Lower leg skin (tissue), 3 donors: ENCODE results near the gene FXYD5.

Source experiments
- POLR2A ChIP-seq, 2 donors: fragments of 450-650 bp; IDR thresholded peaks; one replicate each; pipeline ENCODE4 v1.6.1; 2016 to 2017; ENCODE audit warnings: antibody characterized with exemption in 2 of 2, mild to moderate bottlenecking in 1 of 2, moderate library complexity in 1 of 2
- TF ChIP-seq, protein P1 (sequence below), 3 donors: fragments of 450-650 bp; IDR thresholded peaks; one replicate each; pipeline ENCODE4 v1.5.1; 2016; ENCODE audit warnings: antibody characterized with exemption in 3 of 3, mild to moderate bottlenecking in 3 of 3, moderate library complexity in 2 of 3

DNA sequence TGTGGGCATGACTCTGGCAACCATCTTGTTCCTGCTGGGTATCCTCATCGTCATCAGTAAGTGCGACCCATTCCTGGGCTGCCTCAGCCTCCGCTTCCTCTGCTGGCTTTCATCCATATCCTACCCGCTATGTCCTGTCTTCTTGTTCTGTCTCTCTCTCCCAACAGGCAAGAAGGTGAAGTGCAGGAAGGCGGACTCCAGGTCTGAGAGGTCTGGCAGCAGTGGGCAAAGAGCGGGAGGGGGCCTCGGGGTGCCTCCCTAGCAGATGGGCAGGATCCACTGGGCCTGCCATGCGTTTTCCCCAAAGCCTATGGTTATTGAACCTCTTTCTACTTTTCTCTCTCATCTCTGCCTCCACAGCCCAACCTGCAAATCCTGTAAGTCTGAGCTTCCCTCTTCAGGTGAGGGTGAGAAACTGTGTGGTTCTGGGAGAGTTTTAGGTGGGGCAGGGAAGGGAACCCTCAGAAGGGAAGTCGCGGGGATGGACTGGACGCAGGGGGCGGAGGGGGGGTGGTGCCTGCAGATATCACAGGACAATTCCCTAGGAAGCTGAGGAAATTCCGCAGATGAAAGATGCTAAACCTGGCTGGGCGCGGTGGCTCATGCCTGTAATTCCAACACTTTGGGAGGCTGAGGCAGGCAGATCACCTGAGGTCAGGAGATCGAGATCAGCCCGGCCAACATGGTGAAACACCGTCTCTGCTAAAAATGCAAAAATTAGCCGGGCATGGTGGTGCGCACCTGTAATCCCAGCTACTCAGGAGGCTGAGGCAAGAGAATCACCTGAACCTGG, 3.1 kb upstream of the FXYD5 start:
- TF ChIP-seq, protein P1, sequence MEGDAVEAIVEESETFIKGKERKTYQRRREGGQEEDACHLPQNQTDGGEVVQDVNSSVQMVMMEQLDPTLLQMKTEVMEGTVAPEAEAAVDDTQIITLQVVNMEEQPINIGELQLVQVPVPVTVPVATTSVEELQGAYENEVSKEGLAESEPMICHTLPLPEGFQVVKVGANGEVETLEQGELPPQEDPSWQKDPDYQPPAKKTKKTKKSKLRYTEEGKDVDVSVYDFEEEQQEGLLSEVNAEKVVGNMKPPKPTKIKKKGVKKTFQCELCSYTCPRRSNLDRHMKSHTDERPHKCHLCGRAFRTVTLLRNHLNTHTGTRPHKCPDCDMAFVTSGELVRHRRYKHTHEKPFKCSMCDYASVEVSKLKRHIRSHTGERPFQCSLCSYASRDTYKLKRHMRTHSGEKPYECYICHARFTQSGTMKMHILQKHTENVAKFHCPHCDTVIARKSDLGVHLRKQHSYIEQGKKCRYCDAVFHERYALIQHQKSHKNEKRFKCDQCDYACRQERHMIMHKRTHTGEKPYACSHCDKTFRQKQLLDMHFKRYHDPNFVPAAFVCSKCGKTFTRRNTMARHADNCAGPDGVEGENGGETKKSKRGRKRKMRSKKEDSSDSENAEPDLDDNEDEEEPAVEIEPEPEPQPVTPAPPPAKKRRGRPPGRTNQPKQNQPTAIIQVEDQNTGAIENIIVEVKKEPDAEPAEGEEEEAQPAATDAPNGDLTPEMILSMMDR (IDR thresholded peaks at IDR 0.05): no peak
- TF ChIP-seq POLR2A (IDR thresholded peaks at IDR 0.05): no peak
